Stimulated activated naive CD8-positive, alpha-beta T cell treated with anti-CD3 and anti-CD28 coated beads, Interleukin-15, Interleukin-2, amounts not matched to agents 100 ng/mL and 50 ng/mL, for 24 hours (primary cell): ENCODE results near the gene CD80.
"Not testable (repeated sequence)": the region's sequence is repeated elsewhere in the genome, so short reads cannot be mapped to it uniquely, and the experiment has no call there.

Experiments used
- H3K27ac Mint-ChIP-seq: one replicate; pipeline ENCODE4 v1.8.0; 2021; ENCODE audit warnings: mild to moderate bottlenecking, mixed read lengths
- H3K27me3 Mint-ChIP-seq: one replicate; pipeline ENCODE4 v1.8.0; 2021; ENCODE audit warnings: mixed read lengths
- H3K36me3 Mint-ChIP-seq: one replicate; pipeline ENCODE4 v1.8.0; 2021; ENCODE audit warnings: low read depth, mixed read lengths
- H3K4me1 Mint-ChIP-seq: one replicate; pipeline ENCODE4 v1.8.0; 2021; ENCODE audit warnings: low read depth, mixed read lengths
- H3K4me3 Mint-ChIP-seq: one replicate; pipeline ENCODE4 v1.8.0; 2021; ENCODE audit warnings: mild to moderate bottlenecking, mixed read lengths
- H3K9me3 Mint-ChIP-seq: one replicate; pipeline ENCODE4 v1.8.0; 2021; ENCODE audit warnings: mixed read lengths

The CD80 gene

DNA sequence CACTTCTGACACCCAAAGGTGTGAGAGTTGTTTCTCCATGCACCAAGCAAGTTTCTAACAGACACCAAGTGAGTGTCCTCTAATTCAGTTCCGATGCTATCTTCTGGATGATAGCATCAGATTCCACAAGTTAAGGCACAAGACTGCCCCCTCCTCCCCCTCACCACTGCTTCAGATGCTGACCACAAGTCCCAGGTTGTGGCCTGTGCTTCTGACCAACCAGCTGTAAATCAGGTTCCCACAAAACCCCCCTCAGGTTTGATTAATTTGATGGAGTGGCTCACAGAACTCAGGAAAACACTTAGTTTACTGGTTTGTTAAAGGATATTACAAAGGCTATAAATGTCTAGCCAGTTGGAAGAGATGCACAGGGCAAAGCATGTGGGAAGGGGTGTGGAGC lies 31.3 kb upstream of the CD80 start:
- Mint-ChIP-seq H3K27me3 (peaks cover 22% of the 10 kb centered on the region), H3K27ac (no peak overlapping the region), H3K36me3 (peaks cover 16% of the 10 kb centered on the region), H3K4me3 (no peak overlapping the region), H3K4me1 (peaks cover 34% of the 10 kb centered on the region), H3K9me3 (no peaks in the 10 kb centered on the region)

DNA sequence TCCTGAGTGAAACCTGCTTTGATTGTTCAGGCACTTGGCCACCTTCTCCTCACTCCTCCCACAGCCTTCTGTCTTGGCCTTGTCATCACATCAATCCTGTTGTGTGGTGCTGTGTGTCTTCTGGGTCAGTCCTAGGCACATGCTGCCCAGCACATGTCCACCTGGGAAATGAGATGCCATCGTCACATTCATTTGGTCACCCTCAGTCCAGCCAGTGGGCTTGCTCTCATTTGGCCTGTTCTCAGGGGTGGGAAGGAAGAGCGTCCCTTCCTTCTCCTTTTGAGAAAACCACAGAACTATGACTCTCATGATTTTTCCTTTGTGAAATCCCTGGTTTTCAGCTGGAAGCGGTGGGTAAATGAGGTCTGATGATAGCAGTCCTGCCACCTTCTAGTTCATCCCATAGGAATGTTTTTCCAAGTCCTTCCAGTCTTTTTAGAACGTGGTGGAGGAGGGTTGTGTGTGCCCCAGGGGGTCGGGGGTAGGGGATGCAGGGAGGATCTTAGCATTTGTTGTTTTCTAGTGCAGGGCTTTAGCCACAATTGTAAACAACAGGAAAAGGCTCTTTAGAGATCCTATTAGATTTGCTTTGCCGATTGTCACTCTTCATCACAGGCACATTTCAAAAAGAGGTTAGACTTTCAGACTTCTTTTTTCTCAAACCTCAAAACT lies 29.8 kb upstream of the CD80 start:
- Mint-ChIP-seq H3K4me3 (no peak overlapping the region), H3K27ac (peak overlapping the region; percentile 34), H3K9me3 (no peaks in the 10 kb centered on the region), H3K4me1 (peaks cover 33% of the 10 kb centered on the region), H3K27me3 (peaks cover 22% of the 10 kb centered on the region), H3K36me3 (peaks cover 16% of the 10 kb centered on the region)

DNA sequence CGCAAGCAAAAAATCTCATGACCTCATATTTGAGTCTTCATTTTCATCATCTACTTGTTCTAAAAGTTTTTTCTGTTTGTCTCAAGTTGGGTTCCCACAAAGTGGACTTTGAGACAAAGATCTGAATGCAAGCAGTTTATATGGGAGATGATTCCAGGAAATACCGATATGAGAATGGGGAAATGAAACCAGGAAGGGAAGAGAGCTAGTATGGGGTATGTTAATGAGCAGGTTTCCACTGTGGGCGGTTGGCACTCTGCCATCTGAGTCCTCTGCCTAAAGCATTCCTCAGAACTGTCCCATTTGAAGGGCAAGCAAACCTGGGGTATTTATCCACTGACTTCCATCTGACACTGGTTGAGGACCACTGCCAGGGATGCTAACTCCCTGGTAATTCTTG lies 28.7 kb upstream of the CD80 start:
- Mint-ChIP-seq H3K4me1 (peaks cover 33% of the 10 kb centered on the region), H3K27ac (peak overlapping the region; percentile 60), H3K27me3 (peaks cover 22% of the 10 kb centered on the region), H3K4me3 (peak overlapping the region; percentile 12), H3K36me3 (peaks cover 16% of the 10 kb centered on the region), H3K9me3 (no peaks in the 10 kb centered on the region)

DNA sequence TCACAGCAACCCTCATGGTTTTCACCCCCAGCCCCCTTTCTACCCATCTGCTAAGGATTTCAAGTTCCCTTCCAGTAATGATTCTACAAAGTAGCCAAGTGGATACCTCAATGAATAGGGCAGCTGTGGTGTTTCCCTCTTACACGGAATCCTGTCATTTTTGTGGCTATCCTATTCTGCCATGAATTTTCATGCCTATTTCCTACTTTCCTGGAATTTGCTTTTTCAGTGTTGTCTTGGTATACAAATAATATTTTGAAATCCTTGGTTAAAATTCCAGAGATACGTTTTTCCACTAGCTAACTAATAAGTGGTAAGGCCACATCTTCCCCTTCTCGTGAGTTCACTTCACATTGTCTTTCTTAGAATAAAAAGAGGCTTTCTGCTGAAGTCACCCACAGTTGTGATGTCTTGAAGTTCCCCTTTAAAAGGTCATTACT lies 27.3 kb upstream of the CD80 start:
- Mint-ChIP-seq H3K4me1 (peaks cover 44% of the 10 kb centered on the region), H3K36me3 (peaks cover 16% of the 10 kb centered on the region), H3K9me3 (no peaks in the 10 kb centered on the region), H3K27ac (no peak overlapping the region), H3K4me3 (no peak overlapping the region), H3K27me3 (peaks cover 18% of the 10 kb centered on the region)

DNA sequence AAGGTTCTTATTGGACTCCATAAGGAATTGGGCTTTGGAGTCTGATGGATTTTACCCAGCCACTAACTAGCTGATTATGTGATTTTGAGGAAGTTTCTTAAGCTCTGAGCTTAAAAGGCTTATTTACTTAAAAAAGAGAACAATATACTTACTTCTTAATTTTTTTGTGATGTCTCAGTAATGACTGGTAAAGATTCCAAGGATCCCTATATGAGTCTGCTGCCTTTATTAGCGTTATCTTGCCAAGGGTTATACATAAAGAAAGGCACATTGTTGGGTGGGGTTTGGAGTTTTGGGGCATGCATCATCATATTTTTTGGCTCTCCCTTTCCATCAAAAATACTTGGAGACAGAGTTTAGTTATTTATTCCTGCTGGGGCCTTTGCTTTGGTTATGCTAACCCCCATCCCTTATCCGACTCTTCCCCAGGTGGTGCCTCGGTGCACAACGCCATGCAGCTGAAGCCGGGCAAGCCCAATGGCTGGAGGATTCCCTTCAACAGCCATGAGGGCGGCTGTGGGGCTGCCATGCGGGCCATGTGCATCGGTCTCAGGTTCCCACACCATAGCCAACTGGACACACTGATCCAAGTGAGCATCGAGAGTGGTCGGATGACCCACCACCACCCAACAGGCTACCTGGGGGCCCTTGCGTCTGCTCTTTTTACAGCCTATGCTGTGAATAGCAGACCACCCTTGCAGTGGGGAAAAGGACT lies 26.6 kb upstream of the CD80 start:
- Mint-ChIP-seq H3K27me3 (peaks cover 18% of the 10 kb centered on the region), H3K27ac (no peak overlapping the region), H3K4me1 (peaks cover 49% of the 10 kb centered on the region), H3K4me3 (no peak overlapping the region), H3K36me3 (peaks cover 16% of the 10 kb centered on the region), H3K9me3 (no peaks in the 10 kb centered on the region)

DNA sequence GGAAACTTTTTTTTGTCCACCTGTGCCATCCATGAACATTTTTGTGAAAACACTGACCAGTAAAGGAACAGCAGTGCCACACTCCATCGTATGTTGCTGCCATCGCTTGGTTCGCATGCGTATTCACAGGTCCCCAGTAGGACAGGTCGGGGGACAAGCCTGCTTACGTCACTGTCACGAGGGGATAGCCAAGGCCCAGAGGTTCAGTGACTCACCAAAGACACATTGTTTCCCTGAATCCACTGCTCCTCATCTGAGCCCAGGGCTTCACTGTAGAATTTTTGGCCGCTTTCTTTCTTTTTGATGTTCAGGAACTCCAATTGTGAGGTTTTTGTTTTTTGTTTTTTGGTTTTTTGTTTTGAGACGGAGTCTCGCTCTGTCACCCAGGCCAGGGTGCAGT lies 25.8 kb upstream of the CD80 start:
- no peaks in the 10 kb centered on the region for H3K9me3 Mint-ChIP-seq
- no peak overlapping the region for H3K4me3 Mint-ChIP-seq
- H3K36me3 Mint-ChIP-seq, result peaks cover 15% of the 10 kb centered on the region
- H3K4me1 Mint-ChIP-seq, result peaks cover 55% of the 10 kb centered on the region
- H3K27me3 Mint-ChIP-seq, result peaks cover 13% of the 10 kb centered on the region
- no peak overlapping the region for H3K27ac Mint-ChIP-seq

DNA sequence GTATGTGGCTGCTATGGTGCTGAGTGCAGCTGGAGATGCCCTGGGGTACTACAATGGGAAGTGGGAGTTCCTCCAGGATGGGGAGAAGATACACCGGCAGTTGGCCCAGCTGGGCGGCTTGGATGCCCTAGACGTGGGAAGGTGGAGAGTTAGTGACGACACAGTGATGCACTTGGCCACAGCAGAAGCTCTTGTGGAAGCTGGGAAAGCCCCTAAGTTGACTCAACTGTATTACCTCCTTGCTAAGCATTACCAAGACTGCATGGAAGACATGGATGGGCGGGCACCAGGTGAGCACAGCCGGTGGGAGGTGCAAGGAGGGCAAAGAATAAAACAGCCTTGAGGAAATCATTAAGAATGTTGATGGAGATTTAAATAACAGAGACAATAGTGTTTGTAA lies 22.8 kb upstream of the CD80 start:
- H3K9me3 Mint-ChIP-seq, result no peaks in the 10 kb centered on the region
- no peak overlapping the region for H3K27ac Mint-ChIP-seq
- no peak overlapping the region for H3K4me3 Mint-ChIP-seq
- peaks cover 43% of the 10 kb centered on the region for H3K4me1 Mint-ChIP-seq
- peaks cover 3% of the 10 kb centered on the region for H3K36me3 Mint-ChIP-seq
- H3K27me3 Mint-ChIP-seq, result no peaks in the 10 kb centered on the region

DNA sequence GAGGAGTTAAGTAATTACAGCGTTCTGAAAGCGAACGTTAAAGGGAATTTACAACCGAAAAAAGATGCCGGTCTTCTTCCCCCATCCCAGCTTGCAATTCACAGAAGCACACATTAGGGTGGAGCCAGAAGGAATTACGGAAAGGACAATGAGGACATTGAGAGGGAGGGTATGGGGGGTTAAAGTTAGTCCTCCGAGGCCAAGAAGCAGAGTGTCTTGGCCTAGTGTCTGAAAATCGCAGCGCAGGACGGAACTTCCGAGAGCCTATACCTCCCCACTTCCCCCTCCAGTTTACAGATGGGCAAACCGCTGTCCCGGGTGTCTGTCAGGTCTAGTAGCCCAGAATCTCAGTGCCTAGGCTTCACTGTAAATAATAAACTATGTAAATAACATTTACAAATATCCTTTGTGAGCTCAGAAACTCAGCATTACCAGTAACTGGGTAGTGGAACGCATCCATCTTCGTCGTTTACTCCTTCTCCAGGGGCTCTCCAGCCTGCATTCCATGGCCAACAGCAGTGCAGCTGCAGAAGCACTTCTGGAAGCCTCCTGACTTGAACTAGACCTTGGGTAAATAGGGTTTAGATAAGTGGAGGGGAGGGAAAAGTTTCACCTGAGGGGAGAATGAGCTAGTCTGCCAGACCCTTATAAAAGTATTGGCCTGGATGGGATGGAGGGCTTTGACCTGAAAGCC lies 20.8 kb upstream of the CD80 start:
- Mint-ChIP-seq H3K9me3 (no peaks in the 10 kb centered on the region), H3K4me3 (peak overlapping the region; percentile 83), H3K27ac (peak overlapping the region; percentile 92), H3K27me3 (no peaks in the 10 kb centered on the region), H3K4me1 (peaks cover 36% of the 10 kb centered on the region), H3K36me3 (no peaks in the 10 kb centered on the region)

DNA sequence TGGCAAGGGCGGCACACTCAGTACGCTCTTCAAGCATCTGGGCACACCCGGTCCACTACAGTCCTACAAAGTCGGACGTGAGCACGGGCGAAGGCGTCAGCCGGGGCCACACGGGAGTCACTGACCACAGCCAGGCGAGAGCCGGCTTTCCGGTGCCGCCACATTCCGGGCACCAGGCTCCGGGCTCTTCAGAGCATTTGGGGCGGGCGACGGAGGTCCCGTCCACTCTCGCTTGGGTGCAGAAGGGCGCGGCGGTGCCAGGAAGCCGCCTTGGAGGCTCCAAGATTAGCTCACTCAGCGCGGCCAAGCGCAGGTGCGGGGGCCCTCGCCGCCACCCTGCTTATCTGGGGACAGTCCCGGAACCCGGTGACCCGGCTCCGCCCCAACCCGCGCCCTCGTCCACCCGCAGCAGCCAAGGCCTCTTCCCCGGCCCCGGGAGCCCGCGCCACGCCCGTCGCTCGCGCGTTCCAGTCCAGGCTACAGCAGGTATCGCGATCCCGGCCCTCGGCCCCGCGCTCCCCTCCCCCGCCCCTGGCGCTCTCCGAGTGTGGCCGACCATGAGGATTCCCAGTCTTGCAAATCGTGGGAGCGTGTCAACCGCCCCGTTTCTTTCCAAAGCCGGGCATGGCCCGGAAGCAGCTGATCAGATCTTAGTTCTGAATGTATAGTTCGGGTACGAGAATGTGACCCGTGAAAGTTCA lies 20.1 kb upstream of the CD80 start, which contains the start of gene ADPRH:
Gene ADPRH (plus strand): TSS at position 127 of the 701 bp plus-strand sequence. CDS start 2,678 bp downstream, outside the sequence.
- no peaks in the 10 kb centered on the region for H3K9me3 Mint-ChIP-seq
- H3K27ac Mint-ChIP-seq, result peak within 1 kb of the TSS; percentile 92
- H3K36me3 Mint-ChIP-seq, result no peaks in the 10 kb centered on the region
- peak within 1 kb of the TSS; percentile 83 for H3K4me3 Mint-ChIP-seq
- H3K4me1 Mint-ChIP-seq, result peaks cover 36% of the 10 kb centered on the region
- no peaks in the 10 kb centered on the region for H3K27me3 Mint-ChIP-seq

DNA sequence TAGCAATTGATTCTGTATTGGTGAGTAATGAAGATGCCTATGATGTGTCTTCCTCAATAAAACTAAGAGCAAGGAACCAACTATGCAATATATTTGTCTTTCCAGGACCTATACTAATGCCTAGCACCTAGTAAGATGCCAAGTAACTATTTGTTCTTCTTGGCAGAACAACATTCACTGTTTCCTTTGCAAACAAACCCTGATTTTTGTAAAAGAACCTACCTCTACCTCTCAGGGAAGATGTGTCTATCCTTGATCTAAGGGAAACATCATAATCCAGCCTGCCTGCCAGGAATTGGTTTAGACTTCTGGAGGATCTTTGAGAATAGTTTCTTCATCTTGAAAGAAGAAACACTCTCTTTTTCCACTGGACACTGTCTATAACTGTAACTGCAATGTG lies 16.1 kb upstream of the CD80 start:
- peaks cover 17% of the 10 kb centered on the region for H3K4me1 Mint-ChIP-seq
- H3K36me3 Mint-ChIP-seq, result no peaks in the 10 kb centered on the region
- peaks cover 11% of the 10 kb centered on the region for H3K27me3 Mint-ChIP-seq
- H3K4me3 Mint-ChIP-seq, result no peak overlapping the region
- H3K9me3 Mint-ChIP-seq, result no peaks in the 10 kb centered on the region
- no peak overlapping the region for H3K27ac Mint-ChIP-seq

DNA sequence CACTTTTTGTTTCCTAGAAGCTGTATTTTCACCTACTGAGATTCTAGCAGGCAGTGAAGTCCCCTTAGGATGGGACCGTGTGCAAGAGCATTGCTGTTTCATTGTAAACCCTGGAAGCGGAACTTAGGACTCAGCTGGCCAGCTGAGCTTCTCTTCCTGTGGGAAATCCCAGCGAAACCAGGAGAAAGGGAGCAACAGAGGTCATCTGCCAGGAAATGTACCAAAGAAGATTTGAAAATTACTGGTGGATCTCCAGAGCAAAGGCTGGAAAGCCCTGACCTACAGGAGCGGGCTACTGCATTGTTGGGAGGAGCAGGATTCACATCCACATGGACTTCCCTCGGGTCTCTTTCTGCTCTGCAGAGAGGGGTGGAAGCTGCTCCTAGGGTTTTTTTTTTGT lies 12.3 kb upstream of the CD80 start:
- Mint-ChIP-seq H3K9me3 (peaks cover 4% of the 10 kb centered on the region), H3K4me1 (no peaks in the 10 kb centered on the region), H3K36me3 (no peaks in the 10 kb centered on the region), H3K4me3 (no peak overlapping the region), H3K27me3 (peaks cover 18% of the 10 kb centered on the region), H3K27ac (no peak overlapping the region)

DNA sequence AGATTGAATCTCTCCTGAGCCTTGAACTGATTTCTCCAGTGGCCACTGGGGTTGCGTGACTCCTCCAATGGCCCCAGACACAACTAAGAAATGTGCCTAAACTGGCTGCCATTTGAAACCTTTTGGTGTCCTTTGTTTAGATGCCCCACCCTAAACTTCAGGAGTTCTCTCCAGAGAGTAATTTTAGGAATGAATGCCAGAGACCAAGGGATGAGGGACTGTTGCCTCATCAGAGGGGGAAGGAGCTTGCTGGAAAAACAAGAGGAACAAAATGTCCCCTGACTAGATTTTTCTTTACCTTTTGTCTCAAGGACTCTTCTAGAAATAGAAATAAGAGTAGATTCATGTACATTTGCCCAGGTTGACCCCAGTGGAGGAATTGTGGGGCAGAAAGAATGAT lies 11.8 kb upstream of the CD80 start:
- H3K4me1 Mint-ChIP-seq, result no peaks in the 10 kb centered on the region
- H3K27ac Mint-ChIP-seq, result no peak overlapping the region

DNA sequence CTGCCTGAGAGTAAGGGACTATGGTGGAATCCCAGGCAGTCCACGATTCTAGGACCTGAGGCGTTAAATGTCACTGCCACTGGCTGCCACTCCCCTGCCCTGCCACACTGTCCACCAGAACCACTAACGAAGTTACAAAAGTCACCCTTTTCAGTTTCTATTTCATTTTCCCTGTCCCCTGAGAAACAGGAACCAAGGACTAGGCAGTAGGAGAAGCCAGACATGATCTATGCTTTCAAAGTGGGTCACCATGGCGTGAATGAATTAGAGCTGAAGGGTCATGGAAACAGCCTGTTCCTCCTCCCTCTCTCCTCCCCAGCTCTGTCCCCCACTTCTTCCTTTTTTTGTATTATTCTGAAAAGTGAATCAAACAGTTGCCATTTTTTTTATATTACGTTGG lies 10.8 kb upstream of the CD80 start:
- Mint-ChIP-seq H3K4me3 (no peak overlapping the region), H3K27ac (no peak overlapping the region), H3K4me1 (no peaks in the 10 kb centered on the region), H3K9me3 (peaks cover 4% of the 10 kb centered on the region), H3K36me3 (no peaks in the 10 kb centered on the region), H3K27me3 (peaks cover 18% of the 10 kb centered on the region)

More for the DNA sequence above, 11.8 kb upstream of the CD80 start:
- H3K27me3 Mint-ChIP-seq, result peaks cover 18% of the 10 kb centered on the region
- no peaks in the 10 kb centered on the region for H3K36me3 Mint-ChIP-seq
- H3K4me3 Mint-ChIP-seq, result no peak overlapping the region
- peaks cover 4% of the 10 kb centered on the region for H3K9me3 Mint-ChIP-seq

DNA sequence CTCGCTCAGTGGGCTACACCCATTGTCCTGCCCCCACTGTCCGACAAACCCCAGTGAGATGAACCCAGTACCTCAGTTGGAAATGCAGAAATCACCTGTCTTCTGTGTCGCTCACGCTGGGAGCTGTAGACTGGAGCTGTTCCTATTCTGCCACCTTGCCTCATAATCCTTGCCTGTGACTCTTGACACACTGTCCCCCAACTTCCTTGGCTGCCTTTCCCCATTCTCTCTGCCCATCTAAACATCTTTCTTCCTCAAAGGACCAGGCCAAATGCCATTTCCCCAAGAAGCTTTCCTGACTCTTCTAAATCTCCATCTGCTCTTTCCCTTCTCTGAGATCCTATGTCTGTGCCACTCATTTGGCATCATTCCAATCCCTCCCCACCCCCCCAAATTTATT lies 9.7 kb upstream of the CD80 start:
- Mint-ChIP-seq H3K4me3 (no peak overlapping the region), H3K36me3 (no peaks in the 10 kb centered on the region), H3K27me3 (peaks cover 18% of the 10 kb centered on the region), H3K4me1 (no peaks in the 10 kb centered on the region), H3K27ac (no peak overlapping the region), H3K9me3 (peaks cover 4% of the 10 kb centered on the region)

DNA sequence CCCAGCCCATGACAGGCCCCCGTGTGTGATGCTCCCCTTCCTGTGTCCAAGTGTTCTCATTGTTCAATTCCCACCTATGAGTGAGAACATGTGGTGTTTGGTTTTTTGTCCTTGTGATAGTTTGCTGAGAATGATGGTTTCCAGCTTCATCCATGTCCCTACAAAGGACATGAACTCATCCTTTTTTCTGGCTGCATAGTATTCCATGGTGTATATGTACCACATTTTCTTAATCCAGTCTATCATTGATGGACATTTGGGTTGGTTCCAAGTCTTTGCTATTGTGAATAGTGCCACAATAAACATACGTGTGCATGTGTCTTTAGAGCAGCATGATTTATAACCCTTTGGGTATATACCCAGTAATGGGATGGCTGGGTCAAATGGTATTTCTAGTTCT lies 3.9 kb upstream of the CD80 start:
- H3K9me3 Mint-ChIP-seq, H3K36me3 Mint-ChIP-seq, H3K27ac Mint-ChIP-seq, H3K4me3 Mint-ChIP-seq, H3K27me3 Mint-ChIP-seq: not testable (repeated sequence)
- peaks cover 36% of the 10 kb centered on the region for H3K4me1 Mint-ChIP-seq
